ENCODE results near the gene YDJC.
A peak's percentile ranks its signal among the peaks of the same experiment; 100 is the strongest.
"Not testable (repeated sequence)": the region's sequence is repeated elsewhere in the genome, so short reads cannot be mapped to it uniquely, and the experiment has no call there.

Gene YDJC

DNA sequence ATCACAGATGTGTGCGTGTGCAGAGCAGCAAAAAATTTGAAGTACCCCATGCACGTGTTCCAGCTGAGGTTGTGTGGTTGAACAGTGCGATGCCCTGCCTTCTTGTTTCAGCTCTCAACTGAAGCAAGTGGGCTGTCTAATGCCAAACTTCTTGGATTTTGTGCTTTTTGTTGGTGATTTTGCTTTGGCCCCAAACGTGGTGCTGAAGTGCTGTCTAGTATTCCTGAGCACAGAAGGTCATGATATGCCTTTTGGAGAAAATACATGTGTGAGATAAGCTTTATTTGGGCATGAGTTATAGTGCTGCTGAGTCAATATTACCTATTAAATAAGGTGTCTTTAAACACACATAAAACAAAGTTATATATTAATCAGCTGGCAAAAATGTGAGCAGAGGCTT is 14.1 kb downstream of the YDJC start:
- H3K4me3 Mint-ChIP-seq, result no peak overlapping the region
- peak overlapping the region in 1 of 3 experiments; percentile 17 for H3K27ac Mint-ChIP-seq
- no peaks in the 10 kb centered on the region for H3K27me3 Mint-ChIP-seq (ENCODE audit: low read depth)
- no peaks in the 10 kb centered on the region for H3K9me3 Mint-ChIP-seq
- H3K36me3 Mint-ChIP-seq (ENCODE audit: low read depth), result peaks cover 38% of the 10 kb centered on the region
- TF ChIP-seq, protein P1, sequence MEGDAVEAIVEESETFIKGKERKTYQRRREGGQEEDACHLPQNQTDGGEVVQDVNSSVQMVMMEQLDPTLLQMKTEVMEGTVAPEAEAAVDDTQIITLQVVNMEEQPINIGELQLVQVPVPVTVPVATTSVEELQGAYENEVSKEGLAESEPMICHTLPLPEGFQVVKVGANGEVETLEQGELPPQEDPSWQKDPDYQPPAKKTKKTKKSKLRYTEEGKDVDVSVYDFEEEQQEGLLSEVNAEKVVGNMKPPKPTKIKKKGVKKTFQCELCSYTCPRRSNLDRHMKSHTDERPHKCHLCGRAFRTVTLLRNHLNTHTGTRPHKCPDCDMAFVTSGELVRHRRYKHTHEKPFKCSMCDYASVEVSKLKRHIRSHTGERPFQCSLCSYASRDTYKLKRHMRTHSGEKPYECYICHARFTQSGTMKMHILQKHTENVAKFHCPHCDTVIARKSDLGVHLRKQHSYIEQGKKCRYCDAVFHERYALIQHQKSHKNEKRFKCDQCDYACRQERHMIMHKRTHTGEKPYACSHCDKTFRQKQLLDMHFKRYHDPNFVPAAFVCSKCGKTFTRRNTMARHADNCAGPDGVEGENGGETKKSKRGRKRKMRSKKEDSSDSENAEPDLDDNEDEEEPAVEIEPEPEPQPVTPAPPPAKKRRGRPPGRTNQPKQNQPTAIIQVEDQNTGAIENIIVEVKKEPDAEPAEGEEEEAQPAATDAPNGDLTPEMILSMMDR (IDR thresholded peaks at IDR 0.05; ENCODE audit: unreplicated experiment in 3 of 3), result no peak
- H3K4me1 Mint-ChIP-seq, result peaks cover 5% of the 10 kb centered on the region

DNA sequence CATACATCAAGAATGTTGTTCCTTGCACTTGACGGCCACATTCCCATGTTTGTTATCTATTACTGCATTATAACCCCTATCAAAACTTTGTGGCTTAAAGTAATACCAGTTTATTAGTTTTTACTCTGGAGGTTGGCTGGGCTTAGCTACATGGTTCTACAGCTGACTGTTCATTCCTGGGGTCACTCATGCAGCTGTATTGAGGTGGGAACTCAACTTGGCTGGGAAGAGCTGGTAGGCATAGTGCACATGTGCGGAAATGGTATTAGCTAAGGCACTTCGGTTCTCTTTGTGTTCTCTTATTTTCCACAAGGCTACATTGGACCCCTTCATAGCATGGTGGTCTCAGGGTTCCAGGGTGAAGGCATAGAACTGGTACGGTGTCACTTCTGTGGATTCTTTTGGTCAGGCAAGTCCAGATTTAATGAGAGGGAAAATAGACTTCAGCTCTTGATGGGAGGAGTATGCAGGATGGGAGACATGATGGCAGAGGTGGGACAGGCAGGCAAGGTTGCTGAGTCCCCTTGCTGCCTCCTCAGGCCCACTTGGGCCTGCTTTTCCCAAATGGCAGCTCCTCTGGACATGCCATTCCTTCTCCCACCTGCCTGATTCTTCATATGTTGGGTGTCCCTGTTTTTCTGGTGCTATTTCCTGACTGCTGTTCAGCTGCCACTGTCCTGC is 16.1 kb downstream of the YDJC start:
- TF ChIP-seq, protein P1 (IDR thresholded peaks at IDR 0.05; ENCODE audit: unreplicated experiment in 3 of 3), result no peak
- H3K9me3 Mint-ChIP-seq, result no peaks in the 10 kb centered on the region

GRCh38 chr22:21612858-21613257 is 17.0 kb downstream of the YDJC start:
- H3K4me1 Mint-ChIP-seq, result no peaks in the 10 kb centered on the region
- TF ChIP-seq, protein P1 (IDR thresholded peaks at IDR 0.05; ENCODE audit: unreplicated experiment in 3 of 3), result no peak
- H3K4me3 Mint-ChIP-seq, result no peak overlapping the region
- H3K9me3 Mint-ChIP-seq, result no peaks in the 10 kb centered on the region
- H3K27me3 Mint-ChIP-seq (ENCODE audit: low read depth), result no peaks in the 10 kb centered on the region
- no peak overlapping the region for H3K27ac Mint-ChIP-seq
- peaks cover 41% of the 10 kb centered on the region for H3K36me3 Mint-ChIP-seq (ENCODE audit: low read depth)

More for the DNA sequence above, 16.1 kb downstream of the YDJC start:
- Mint-ChIP-seq H3K4me1 (no peaks in the 10 kb centered on the region), H3K27ac (no peak overlapping the region), H3K4me3 (no peak overlapping the region), H3K36me3 (ENCODE audit: low read depth) (peaks cover 38% of the 10 kb centered on the region), H3K27me3 (ENCODE audit: low read depth) (no peaks in the 10 kb centered on the region)

DNA sequence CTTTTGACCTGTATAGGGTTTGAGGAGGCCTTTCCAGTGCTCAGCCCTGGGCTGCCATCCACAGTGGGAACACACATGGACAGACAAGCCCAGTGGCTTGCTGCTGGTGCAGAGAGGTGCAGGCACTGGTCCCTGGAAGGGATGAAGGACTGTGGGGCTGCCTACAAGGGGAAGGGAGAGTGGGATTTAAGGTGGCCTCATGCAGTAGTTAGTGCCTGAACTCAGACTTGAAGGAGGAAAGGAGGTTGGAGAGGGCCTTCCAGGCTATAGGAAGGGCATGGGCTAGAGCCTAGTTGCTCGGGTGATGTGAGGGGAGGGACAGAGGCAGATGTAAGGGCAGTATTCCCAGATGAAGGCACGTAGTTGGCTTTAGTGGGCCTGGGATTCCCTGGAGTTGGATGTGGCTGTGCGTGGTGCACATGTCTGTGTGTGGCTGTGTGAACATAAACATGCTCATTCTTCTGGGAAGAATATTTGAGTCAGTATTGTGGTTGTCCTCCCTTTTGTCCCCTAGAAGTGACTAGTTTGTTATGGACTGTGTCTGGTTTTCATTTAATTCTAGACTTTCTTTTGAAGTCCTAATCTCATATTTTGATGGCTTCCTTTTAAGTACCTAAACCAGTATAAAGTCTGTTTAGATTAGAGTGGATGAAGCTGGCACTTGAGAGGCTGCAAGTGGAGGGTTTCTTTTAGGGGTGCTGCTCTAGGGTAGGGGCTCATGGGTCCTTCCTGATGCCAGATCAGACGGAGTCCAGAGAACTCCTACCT is 18.4 kb downstream of the YDJC start:
- Mint-ChIP-seq H3K4me3 (no peak overlapping the region), H3K27me3 (ENCODE audit: low read depth) (no peaks in the 10 kb centered on the region), H3K4me1 (no peaks in the 10 kb centered on the region), H3K9me3 (no peaks in the 10 kb centered on the region), H3K36me3 (ENCODE audit: low read depth) (peaks cover 45% of the 10 kb centered on the region), H3K27ac (no peak overlapping the region)
- TF ChIP-seq, protein P1 (IDR thresholded peaks at IDR 0.05; ENCODE audit: unreplicated experiment in 3 of 3), result no peak

DNA sequence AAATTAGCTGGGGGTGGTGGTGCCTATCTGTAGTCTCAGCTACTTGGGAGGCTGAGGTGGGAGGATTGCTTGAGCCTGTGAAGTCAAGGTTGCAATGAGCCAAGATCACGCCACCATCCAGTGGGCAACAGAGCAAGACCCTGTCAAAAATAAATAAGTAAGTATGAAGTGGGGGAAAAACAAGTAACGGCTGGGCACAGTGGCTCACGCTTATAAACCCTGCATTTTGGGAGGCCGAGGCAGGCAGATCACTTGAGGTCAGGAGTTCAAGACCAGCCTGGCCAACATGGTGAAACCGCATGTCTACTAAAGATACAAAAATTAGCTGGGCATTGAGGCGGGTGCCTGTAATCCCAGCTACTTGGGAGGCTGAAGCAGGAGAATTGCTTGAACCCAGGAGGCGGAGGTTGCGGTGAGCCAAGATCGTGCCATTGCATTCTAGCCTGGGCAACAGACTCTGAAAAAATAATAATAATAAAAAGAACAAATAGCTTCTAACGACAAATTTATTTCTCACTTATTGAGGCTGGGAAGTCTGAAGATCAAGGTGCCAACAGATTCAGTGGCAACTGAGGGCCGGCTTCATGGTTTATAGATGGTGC is 20.2 kb downstream of the YDJC start:
- H3K9me3 Mint-ChIP-seq; H3K27me3 Mint-ChIP-seq (ENCODE audit: low read depth); H3K4me1 Mint-ChIP-seq; H3K27ac Mint-ChIP-seq; H3K4me3 Mint-ChIP-seq: not testable (repeated sequence)
- peaks cover 36% of the 10 kb centered on the region for H3K36me3 Mint-ChIP-seq (ENCODE audit: low read depth)

GRCh38 chr22:21606775-21607174 is 23.0 kb downstream of the YDJC start:
- Mint-ChIP-seq H3K36me3 (ENCODE audit: low read depth) (peaks cover 28% of the 10 kb centered on the region), H3K4me1 (no peaks in the 10 kb centered on the region), H3K27ac (no peak overlapping the region), H3K27me3 (ENCODE audit: low read depth) (no peaks in the 10 kb centered on the region), H3K9me3 (no peaks in the 10 kb centered on the region), H3K4me3 (no peak overlapping the region)
- TF ChIP-seq, protein P1 (IDR thresholded peaks at IDR 0.05; ENCODE audit: unreplicated experiment in 3 of 3), result no peak
